Mesodermal cell (in vitro differentiated cells): ENCODE results near the gene PTBP2.
"Not testable (repeated sequence)": the region's sequence is repeated elsewhere in the genome, so short reads cannot be mapped to it uniquely, and the experiment has no call there.

Experiments
- H3K27ac ChIP-seq: 2 replicates; pipeline ENCODE4 v1.7.0; 2013; ENCODE audit warnings: mild to moderate bottlenecking, low read depth, low read length, moderate library complexity; ENCODE audit not compliant: severe bottlenecking
- H3K36me3 ChIP-seq: 2 replicates; pipeline ENCODE4 v1.7.1; 2013; ENCODE audit warnings: mild to moderate bottlenecking, low read length, moderate library complexity; ENCODE audit not compliant: control insufficient read depth, insufficient read depth
- H3K4me1 ChIP-seq: one replicate; pipeline ENCODE4 v1.7.1; 2013; ENCODE audit warnings: mild to moderate bottlenecking, low read length; ENCODE audit not compliant: insufficient read depth, control insufficient read depth, poor library complexity, severe bottlenecking
- H3K4me3 ChIP-seq: 2 replicates; pipeline ENCODE4 v1.7.0; 2013; ENCODE audit warnings: low read length, control low read depth, mild to moderate bottlenecking; ENCODE audit not compliant: insufficient read depth, poor library complexity, severe bottlenecking; ENCODE audit errors: extremely low read depth
- H3K9me3 ChIP-seq: 2 replicates; pipeline ENCODE4 v1.7.1; 2013; ENCODE audit warnings: mild to moderate bottlenecking, low read length, moderate library complexity; ENCODE audit not compliant: control insufficient read depth
- WGBS, 2 experiments: methylation state at CpG; one replicate each; pipeline ENCODE4 v1.1.5; 2013; ENCODE audit warnings: missing lambda C conversion rate in 2 of 2; ENCODE audit not compliant: insufficient coverage in 2 of 2; 5-methylcytosine and 5-hydroxymethylcytosine counted together

The PTBP2 gene

GRCh38 chr1:96764469-96764868, 42.9 kb downstream of the PTBP2 start:
- H3K36me3 ChIP-seq: peaks cover 38% of the 10 kb centered on the region
- H3K4me1 ChIP-seq: no peaks in the 10 kb centered on the region
- no peak overlapping the region for H3K4me3 ChIP-seq
- peaks cover 7% of the 10 kb centered on the region for H3K9me3 ChIP-seq
- no peak overlapping the region for H3K27ac ChIP-seq

- WGBS, 2 experiments: 89 to 100% methylated on average over 1 to 2 of the region's 2 CpGs
- Histone ChIP-seq H3K27ac (no peak overlapping the region), H3K4me3 (no peak overlapping the region), H3K4me1 (no peaks in the 10 kb centered on the region), H3K36me3 (peaks cover 47% of the 10 kb centered on the region), H3K9me3 (no peaks in the 10 kb centered on the region)
Measured at GRCh38 chr1:96771847-96772246, 50.3 kb downstream of the PTBP2 start.

GRCh38 chr1:96772349-96772748, 50.8 kb downstream of the PTBP2 start:
- 88 to 100% methylated on average over 1 of the region's 1 CpG for WGBS, 2 experiments
- H3K4me3 ChIP-seq: no peak overlapping the region
- no peak overlapping the region for H3K27ac ChIP-seq
- H3K36me3 ChIP-seq: peaks cover 48% of the 10 kb centered on the region
- no peaks in the 10 kb centered on the region for H3K4me1 ChIP-seq
- no peaks in the 10 kb centered on the region for H3K9me3 ChIP-seq

DNA sequence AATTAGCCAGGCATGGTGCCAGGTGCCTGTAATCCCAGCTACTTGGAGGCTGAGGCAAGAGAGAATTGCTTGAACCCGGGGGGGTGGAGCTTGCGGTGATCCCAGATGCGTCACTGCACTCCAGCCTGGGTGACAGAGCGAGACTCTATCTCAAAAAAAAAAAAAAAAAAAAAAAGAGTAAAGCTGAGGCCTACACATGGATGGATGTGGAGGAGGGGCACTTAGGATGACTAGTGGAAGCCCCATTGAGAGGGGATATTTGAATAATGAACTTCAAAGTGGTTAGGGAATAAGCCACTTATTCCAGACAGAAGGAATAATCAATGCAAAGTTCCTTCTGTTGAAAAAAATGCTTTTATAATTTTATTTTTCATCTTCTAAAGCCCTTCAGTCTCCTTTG, 51.4 kb downstream of the PTBP2 start:
- Histone ChIP-seq H3K27ac (no peak overlapping the region), H3K4me3 (no peak overlapping the region), H3K36me3 (peaks cover 44% of the 10 kb centered on the region), H3K9me3 (no peaks in the 10 kb centered on the region), H3K4me1 (no peaks in the 10 kb centered on the region)
- 76 to 93% methylated on average over 2 of the region's 4 CpGs for WGBS, 2 experiments

DNA sequence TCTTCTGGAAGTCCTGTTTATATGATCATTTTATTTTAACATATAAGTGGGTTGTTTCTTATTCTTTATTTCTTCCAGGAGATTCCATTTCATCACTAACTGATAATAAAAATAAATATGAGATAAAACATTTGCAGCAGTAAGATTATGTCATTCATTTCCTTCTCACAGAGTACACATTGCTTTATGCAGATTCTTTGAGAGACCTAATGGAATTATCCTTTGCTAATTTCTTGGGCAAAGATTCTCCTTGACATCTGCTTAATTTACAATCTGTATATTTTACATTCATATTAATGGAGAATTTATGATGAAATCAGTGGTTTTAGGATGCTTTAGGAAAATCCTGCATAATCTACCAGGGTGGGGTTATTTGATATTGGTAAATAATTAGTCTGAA, 60.6 kb downstream of the PTBP2 start:
- no peak overlapping the region for H3K4me3 ChIP-seq
- H3K4me1 ChIP-seq: no peaks in the 10 kb centered on the region
- H3K36me3 ChIP-seq: peaks cover 66% of the 10 kb centered on the region
- H3K27ac ChIP-seq: no peak overlapping the region
- no peaks in the 10 kb centered on the region for H3K9me3 ChIP-seq

GRCh38 chr1:96782856-96783255, 61.3 kb downstream of the PTBP2 start:
- Histone ChIP-seq H3K36me3 (peaks cover 63% of the 10 kb centered on the region), H3K4me3 (no peak overlapping the region), H3K27ac (no peak overlapping the region), H3K9me3 (no peaks in the 10 kb centered on the region), H3K4me1 (no peaks in the 10 kb centered on the region)

GRCh38 chr1:96790599-96790998, 69.0 kb downstream of the PTBP2 start:
- H3K27ac ChIP-seq: no peak overlapping the region
- no peaks in the 10 kb centered on the region for H3K4me1 ChIP-seq
- WGBS, 2 experiments: 100% methylated on average over 2 of the region's 2 CpGs; no CpG with 5 or more reads in 1 of the 2 experiments
- no peak overlapping the region for H3K4me3 ChIP-seq
- H3K36me3 ChIP-seq: peaks cover 50% of the 10 kb centered on the region
- no peaks in the 10 kb centered on the region for H3K9me3 ChIP-seq

DNA sequence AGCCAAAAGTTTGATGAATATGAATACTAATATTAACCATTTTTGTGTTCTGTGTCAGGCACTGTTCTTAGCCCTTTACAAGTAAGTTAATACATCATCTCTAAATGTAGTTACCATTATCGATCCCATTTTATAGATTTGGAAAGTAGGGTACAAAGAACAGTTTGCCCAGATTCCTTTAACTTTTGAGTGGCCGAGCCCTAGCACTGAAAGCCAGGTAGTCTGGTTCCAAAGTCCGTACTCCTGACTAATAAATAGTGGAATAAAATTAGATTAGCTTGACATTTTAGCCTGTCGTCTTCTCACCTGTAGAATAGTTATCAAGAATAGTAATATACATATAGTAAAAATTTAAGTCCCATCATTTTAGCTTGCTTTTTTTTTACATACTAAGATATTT, 70.6 kb downstream of the PTBP2 start:
- Histone ChIP-seq H3K9me3 (no peaks in the 10 kb centered on the region), H3K4me1 (no peaks in the 10 kb centered on the region), H3K36me3 (peaks cover 52% of the 10 kb centered on the region), H3K27ac (no peak overlapping the region), H3K4me3 (no peak overlapping the region)
- WGBS, 2 experiments: 100% methylated on average over 1 to 2 of the region's 4 CpGs

DNA sequence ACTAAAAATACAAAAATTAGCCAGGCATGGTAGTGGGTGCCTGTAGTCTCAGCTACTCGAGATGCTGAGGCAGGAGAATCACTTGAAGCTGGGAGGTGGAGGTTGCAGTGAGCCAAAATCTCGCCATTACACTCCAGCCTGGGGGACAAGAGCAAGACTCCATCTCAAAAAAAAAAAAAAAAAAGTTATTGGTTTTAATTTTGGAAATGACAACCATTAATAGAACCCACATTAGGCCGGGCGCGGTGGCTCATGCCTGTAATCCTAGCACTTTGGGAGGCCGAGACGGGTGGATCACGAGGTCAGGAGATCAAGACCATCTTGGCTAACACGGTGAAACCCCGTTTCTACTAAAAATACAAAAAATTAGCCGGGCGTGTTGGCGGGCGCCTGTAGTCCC, 80.1 kb downstream of the PTBP2 start:
- peaks cover 29% of the 10 kb centered on the region for H3K36me3 ChIP-seq
- not testable (repeated sequence) for H3K4me3 ChIP-seq, H3K9me3 ChIP-seq, H3K27ac ChIP-seq, H3K4me1 ChIP-seq
- 100% methylated on average over 1 of the region's 14 CpGs; no CpG with 5 or more reads in 1 of the 2 experiments for WGBS, 2 experiments

DNA sequence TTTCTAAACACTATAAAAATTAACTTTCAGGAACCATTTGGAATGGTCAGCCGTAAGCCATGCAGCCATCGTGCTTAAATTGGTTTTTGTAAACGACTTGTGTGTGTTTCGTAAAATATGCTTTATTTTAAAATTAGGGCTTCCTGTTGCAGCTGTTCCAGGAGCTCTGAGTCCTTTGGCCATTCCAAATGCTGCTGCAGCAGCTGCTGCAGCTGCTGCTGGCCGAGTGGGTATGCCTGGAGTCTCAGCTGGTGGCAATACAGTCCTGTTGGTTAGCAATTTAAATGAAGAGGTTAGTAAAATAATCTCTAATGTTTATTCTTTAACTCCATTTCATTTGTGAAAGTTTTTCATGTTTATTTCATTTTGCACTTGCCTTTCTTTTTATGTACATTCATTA, 83.1 kb downstream of the PTBP2 start:
- H3K4me3 ChIP-seq: no peak overlapping the region
- 80 to 91% methylated on average over 4 of the region's 5 CpGs for WGBS, 2 experiments
- H3K4me1 ChIP-seq: no peaks in the 10 kb centered on the region
- H3K27ac ChIP-seq: no peak overlapping the region
- peaks cover 36% of the 10 kb centered on the region for H3K36me3 ChIP-seq
- no peaks in the 10 kb centered on the region for H3K9me3 ChIP-seq

DNA sequence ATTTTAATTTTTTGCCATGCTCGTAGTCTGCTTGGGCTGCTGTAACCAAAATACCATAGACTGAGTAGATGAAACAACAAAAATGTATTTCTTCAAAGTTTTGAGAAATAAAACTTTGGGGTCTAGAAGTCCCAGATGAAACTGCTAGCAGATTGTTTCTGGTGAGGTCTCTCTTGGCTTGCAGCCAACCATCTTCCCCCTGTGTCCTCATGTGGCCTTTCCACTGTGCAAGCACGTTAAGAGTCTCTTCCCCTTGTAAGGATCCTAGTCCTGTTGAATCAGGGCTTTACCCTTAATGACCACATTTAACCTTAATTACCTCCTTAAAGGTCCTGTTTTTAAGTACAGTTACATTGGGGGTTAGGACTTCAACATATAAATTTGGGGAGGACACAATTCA, 86.6 kb downstream of the PTBP2 start:
- no peak overlapping the region for H3K4me3 ChIP-seq
- H3K9me3 ChIP-seq: no peaks in the 10 kb centered on the region
- no CpG with 5 or more reads among the region's 2 CpGs for WGBS, 2 experiments
- peaks cover 51% of the 10 kb centered on the region for H3K36me3 ChIP-seq
- no peak overlapping the region for H3K27ac ChIP-seq
- no peaks in the 10 kb centered on the region for H3K4me1 ChIP-seq

GRCh38 chr1:96815914-96816313, 94.3 kb downstream of the PTBP2 start:
- no peak overlapping the region for H3K4me3 ChIP-seq
- no peaks in the 10 kb centered on the region for H3K9me3 ChIP-seq
- no peak overlapping the region for H3K27ac ChIP-seq
- peaks cover 37% of the 10 kb centered on the region for H3K36me3 ChIP-seq
- no peaks in the 10 kb centered on the region for H3K4me1 ChIP-seq
- WGBS, 2 experiments: no CpG with 5 or more reads among the region's 1 CpG
